Endothelial cell of umbilical vein (primary cell): ENCODE results near the gene NUAK1. TPM values are rescaled to one million over a fixed set of nuclear protein-coding genes. Genes with fewer than 3 reads are reported as not detected.

ENCODE experiments used
- BruUV-seq: library from RNA; stranded (reverse); fragments of 400-500 nt; replicated peaks from 2 replicates; lab custom pipeline; 2021; lab: Mats Ljungman, UMichigan
- CTCF ChIA-PET: fragments of 300-600, 350-600 bp; sonication (Branson Sonifier 250); formaldehyde crosslinking; loops from one replicate; lab custom pipeline; 2021; ENCODE audit warnings: antibody characterized with exemption, inconsistent platforms; lab: Charles Lee
- POLR2A ChIA-PET: fragments of 300-600, 350-600 bp; sonication (Branson Sonifier 250); formaldehyde crosslinking; loops from one replicate; lab custom pipeline; 2021; ENCODE audit warnings: antibody characterized with exemption, inconsistent platforms; lab: Charles Lee
- DNase-seq: peaks from one replicate; pipeline ENCODE4 v3.0.0-alpha.2; 2011; ENCODE audit warnings: low read depth, low spot score
- FAIRE-seq: peaks from 2 replicates; lab custom pipeline; 2011; peaks lifted over from hg19 to GRCh38; lab: Jason Lieb, UNC
- H2AFZ ChIP-seq: 2 replicates; pipeline ENCODE4 v1.6.0; 2012; ENCODE audit warnings: low read depth, low read length, control low read depth, inconsistent platforms
- H3K27ac ChIP-seq: 2 replicates; pipeline ENCODE4 v1.5.1; 2011; ENCODE audit warnings: low read depth, mild to moderate bottlenecking, control low read depth, low read length, moderate library complexity; ENCODE audit not compliant: insufficient read depth
- H3K27me3 ChIP-seq, 2 experiments: 2 replicates each; pipeline versions ENCODE4 v1.6.0 to v1.6.1; 2011; ENCODE audit warnings: low read length in 2 of 2, mixed read lengths in 1 of 2; ENCODE audit not compliant: control insufficient read depth in 2 of 2, insufficient read depth in 2 of 2
- H3K36me3 ChIP-seq, 2 experiments: 2 replicates in 1 of 2; 3 replicates in 1 of 2; pipeline ENCODE4 v1.5.1; 2011; ENCODE audit warnings: low read length in 2 of 2, mild to moderate bottlenecking in 1 of 2, moderate library complexity in 1 of 2; ENCODE audit not compliant: control insufficient read depth in 2 of 2, insufficient read depth in 2 of 2; ENCODE audit errors: extremely low read depth in 1 of 2
- H3K4me1 ChIP-seq: 3 replicates; pipeline ENCODE4 v1.5.1; 2011; ENCODE audit warnings: mild to moderate bottlenecking, low read length; ENCODE audit not compliant: control insufficient read depth, insufficient read depth; ENCODE audit errors: extremely low read depth
- H3K4me2 ChIP-seq: 2 replicates; pipeline ENCODE4 v1.6.1; 2011; ENCODE audit warnings: low read length, control low read depth, mixed read lengths; ENCODE audit not compliant: insufficient read depth
- H3K4me3 ChIP-seq, 3 experiments: fragments of 200-600 bp in 1 of 3; sonication (generic), shearing (Covaris generic) in 1 of 3; replicated peaks in 1 of 3; 2 replicates each; pipeline ENCODE4 v1.5.1; 2011 to 2016; ENCODE audit warnings: control low read depth in 3 of 3, low read length in 3 of 3, mild to moderate bottlenecking in 2 of 3, inconsistent platforms in 1 of 3, low read depth in 1 of 3, moderate library complexity in 1 of 3; ENCODE audit not compliant: insufficient read depth in 1 of 3
- H3K79me2 ChIP-seq: 2 replicates; pipeline ENCODE4 v1.6.0; 2012; ENCODE audit warnings: low read length, inconsistent platforms; ENCODE audit not compliant: control insufficient read depth, insufficient read depth
- H3K9ac ChIP-seq: replicated peaks from 2 replicates; pipeline ENCODE3; 2011; ENCODE audit warnings: low read length, control low read depth; ENCODE audit not compliant: insufficient read depth; ENCODE audit errors: extremely low read depth
- H3K9me1 ChIP-seq: replicated peaks from 3 replicates; pipeline ENCODE4 v1.6.0; 2011; ENCODE audit warnings: mild to moderate bottlenecking, low read length; ENCODE audit not compliant: control insufficient read depth, insufficient read depth; ENCODE audit errors: extremely low read depth
- H3K9me3 ChIP-seq: replicated peaks from 2 replicates; pipeline ENCODE4 v1.5.1; 2012; ENCODE audit warnings: low read length, inconsistent platforms; ENCODE audit not compliant: control insufficient read depth, insufficient read depth
- H4K20me1 ChIP-seq: replicated peaks from 2 replicates; pipeline ENCODE3; 2011; ENCODE audit warnings: mild to moderate bottlenecking, low read length; ENCODE audit not compliant: control insufficient read depth, insufficient read depth; ENCODE audit errors: extremely low read depth
- EZH2 ChIP-seq: IDR thresholded peaks from 2 replicates; pipeline ENCODE4 v1.6.1; 2012; ENCODE audit warnings: borderline replicate concordance, low read depth, mild to moderate bottlenecking, moderate library complexity, low read length, inconsistent platforms; ENCODE audit not compliant: severe bottlenecking
- FOS ChIP-seq: IDR thresholded peaks from 2 replicates; pipeline ENCODE4 v1.6.1; 2011; ENCODE audit warnings: mild to moderate bottlenecking, low read length, moderate library complexity, borderline replicate concordance; ENCODE audit not compliant: insufficient read depth
- GATA2 ChIP-seq: IDR thresholded peaks from 2 replicates; pipeline ENCODE4 v1.7.0; 2011; ENCODE audit warnings: low read depth, mild to moderate bottlenecking, moderate library complexity, mixed read lengths, low read length; ENCODE audit not compliant: insufficient read length, insufficient read depth
- JUN ChIP-seq: IDR thresholded peaks from 2 replicates; pipeline ENCODE4 v1.6.1; 2011; ENCODE audit warnings: borderline replicate concordance, low read depth; ENCODE audit not compliant: insufficient read length, insufficient read depth
- MYC ChIP-seq: IDR thresholded peaks from one replicate; pipeline ENCODE4 v1.6.1; 2011; ENCODE audit warnings: mild to moderate bottlenecking, low read depth, low read length
- POLR2A ChIP-seq: IDR thresholded peaks from 2 replicates; pipeline ENCODE4 v1.6.1; 2012; ENCODE audit warnings: low read depth, mild to moderate bottlenecking, control low read depth, low read length
- POLR2AphosphoS5 ChIP-seq: IDR thresholded peaks from 2 replicates; pipeline ENCODE4 v1.6.1; 2012; ENCODE audit warnings: low read depth, mild to moderate bottlenecking, control low read depth, low read length, moderate library complexity; ENCODE audit not compliant: insufficient read depth
- dilution Hi-C: fragments of 300-500 bp; cut with MboI; formaldehyde crosslinking; loops from one replicate; pipeline ENCODE4 v1.15.0; 2019; ENCODE audit warnings: low sequenced_read_pairs; ENCODE audit not compliant: extremely low pct_ligation_motif_present
- intact Hi-C: fragments of 100-400 bp; cut with micrococcal nuclease; formaldehyde crosslinking; loops from one replicate; pipeline ENCODE4 v1.10.0; 2022
- polyA plus RNA-seq, 4 experiments: library from polyadenylated mRNA; depleted of rRNA in 3 of 4; stranded (reverse) in 3 of 4; unstranded in 1 of 4; fragments of >200 nt; gene quantifications; 2 replicates each; pipeline versions ENCODE4 v1.2.1 to v1.2.3, GENCODE V29; 2011 to 2012; ENCODE audit warnings: missing spikeins in 1 of 4
- total RNA-seq: library from RNA; stranded (reverse); gene quantifications from 2 replicates; pipeline ENCODE4 v1.2.3, GENCODE V29; 2021
- TF ChIP-seq, protein P1 (sequence below): IDR thresholded peaks from 2 replicates; pipeline ENCODE4 v1.6.1; 2011; ENCODE audit not compliant: insufficient read depth, insufficient read length
- TF ChIP-seq, protein P2 (sequence below), 2 donors: IDR thresholded peaks; 1 replicate in 1 of 2; 2 replicates in 1 of 2; pipeline ENCODE4 v1.5.1; 2011; ENCODE audit warnings: low read length in 2 of 2, mild to moderate bottlenecking in 2 of 2, moderate library complexity in 2 of 2, control low read depth in 1 of 2, inconsistent platforms in 1 of 2, low read depth in 1 of 2; ENCODE audit not compliant: insufficient read depth in 1 of 2; ENCODE audit errors: extremely low read depth in 1 of 2

Gene NUAK1
- total and polyA plus RNA-seq, 2 donors (not counting 3 experiments of a cell fraction or from before 2014, with no cell fraction given): 34.2 to 39.7 TPM

DNA sequence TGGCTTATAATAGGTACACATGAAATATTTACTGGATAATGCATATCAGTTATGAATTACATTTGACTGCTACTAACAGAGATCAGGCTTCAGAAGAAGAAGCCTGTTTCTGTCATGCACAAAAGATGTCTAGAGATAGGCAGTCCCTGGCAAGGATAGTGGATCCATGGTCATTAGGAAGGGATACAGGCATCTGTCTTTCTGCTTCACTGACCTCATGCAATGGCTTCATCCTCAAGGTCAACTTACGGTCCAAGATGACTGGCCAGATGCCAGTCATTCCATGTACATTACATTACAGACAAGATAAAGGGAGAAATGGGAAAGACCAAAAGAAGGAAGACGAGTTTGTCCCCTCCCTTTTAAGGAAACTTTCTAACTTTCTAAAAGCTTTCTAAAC is 94.0 kb downstream of the NUAK1 start:
- H2AFZ ChIP-seq: no peak overlapping the region
- no peak overlapping the region for H3K4me3 ChIP-seq
- POLR2A ChIA-PET: no interaction called here
- dilution Hi-C loops (no loop called here), intact Hi-C loops (no loop called here)
- CTCF ChIA-PET: no interaction called here
- no peaks in the 10 kb centered on the region for H4K20me1 ChIP-seq
- H3K4me2 ChIP-seq: no peak overlapping the region
- H3K4me1 ChIP-seq: no peaks in the 10 kb centered on the region
- H3K79me2 ChIP-seq: no peaks in the 10 kb centered on the region
- H3K9me1 ChIP-seq: no peaks in the 10 kb centered on the region
- no TSS peak for BruUV-seq
- H3K27ac ChIP-seq: no peak overlapping the region
- FAIRE-seq: no peak
- no peaks in the 10 kb centered on the region for H3K36me3 ChIP-seq
- H3K27me3 ChIP-seq: no peaks in the 10 kb centered on the region
- H3K9me3 ChIP-seq: no peaks in the 10 kb centered on the region
- no peak for TF ChIP-seq GATA2
- no peak overlapping the region for H3K9ac ChIP-seq
- DNase-seq: no peak

DNA sequence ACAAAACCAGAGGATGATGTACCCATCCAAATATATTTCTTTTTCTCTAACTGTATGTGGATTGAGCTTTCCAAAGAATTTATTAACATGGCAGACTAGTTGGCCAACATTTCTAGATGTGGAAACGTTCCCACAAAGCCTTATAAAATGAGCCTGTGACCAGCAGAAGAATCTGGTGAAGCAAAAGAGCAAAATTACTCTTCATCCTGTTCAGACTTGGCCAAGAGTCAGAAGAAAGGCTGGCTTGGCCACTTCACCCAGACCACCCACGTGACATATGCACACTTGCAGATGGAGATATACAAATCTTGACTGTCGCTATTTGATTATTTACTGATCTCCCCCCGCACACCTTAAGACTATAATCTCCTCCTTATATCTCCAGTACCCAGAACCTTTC is 96.7 kb downstream of the NUAK1 start:
- POLR2A ChIA-PET: no interaction called here
- H3K79me2 ChIP-seq: no peaks in the 10 kb centered on the region
- no peaks in the 10 kb centered on the region for H4K20me1 ChIP-seq
- intact Hi-C loops (no loop called here), dilution Hi-C loops (no loop called here)
- H3K4me2 ChIP-seq: no peak overlapping the region
- no peaks in the 10 kb centered on the region for H3K36me3 ChIP-seq
- H3K4me1 ChIP-seq: no peaks in the 10 kb centered on the region
- H3K9me3 ChIP-seq: no peaks in the 10 kb centered on the region
- TF ChIP-seq POLR2AphosphoS5: no peak
- no peak for TF ChIP-seq FOS
- TF ChIP-seq, protein P1, sequence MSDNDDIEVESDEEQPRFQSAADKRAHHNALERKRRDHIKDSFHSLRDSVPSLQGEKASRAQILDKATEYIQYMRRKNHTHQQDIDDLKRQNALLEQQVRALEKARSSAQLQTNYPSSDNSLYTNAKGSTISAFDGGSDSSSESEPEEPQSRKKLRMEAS: no peak
- no peak for TF ChIP-seq POLR2A
- TF ChIP-seq, protein P2, sequence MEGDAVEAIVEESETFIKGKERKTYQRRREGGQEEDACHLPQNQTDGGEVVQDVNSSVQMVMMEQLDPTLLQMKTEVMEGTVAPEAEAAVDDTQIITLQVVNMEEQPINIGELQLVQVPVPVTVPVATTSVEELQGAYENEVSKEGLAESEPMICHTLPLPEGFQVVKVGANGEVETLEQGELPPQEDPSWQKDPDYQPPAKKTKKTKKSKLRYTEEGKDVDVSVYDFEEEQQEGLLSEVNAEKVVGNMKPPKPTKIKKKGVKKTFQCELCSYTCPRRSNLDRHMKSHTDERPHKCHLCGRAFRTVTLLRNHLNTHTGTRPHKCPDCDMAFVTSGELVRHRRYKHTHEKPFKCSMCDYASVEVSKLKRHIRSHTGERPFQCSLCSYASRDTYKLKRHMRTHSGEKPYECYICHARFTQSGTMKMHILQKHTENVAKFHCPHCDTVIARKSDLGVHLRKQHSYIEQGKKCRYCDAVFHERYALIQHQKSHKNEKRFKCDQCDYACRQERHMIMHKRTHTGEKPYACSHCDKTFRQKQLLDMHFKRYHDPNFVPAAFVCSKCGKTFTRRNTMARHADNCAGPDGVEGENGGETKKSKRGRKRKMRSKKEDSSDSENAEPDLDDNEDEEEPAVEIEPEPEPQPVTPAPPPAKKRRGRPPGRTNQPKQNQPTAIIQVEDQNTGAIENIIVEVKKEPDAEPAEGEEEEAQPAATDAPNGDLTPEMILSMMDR (IDR thresholded peaks at IDR 0.05; ENCODE audit: extremely low read depth in 1 of 2, insufficient read depth in 1 of 2, low read depth in 1 of 2, low read length in 2 of 2): no peak
- no peak for TF ChIP-seq MYC
- no peak for TF ChIP-seq JUN
- no peak for TF ChIP-seq GATA2
- no peak for TF ChIP-seq EZH2
- H2AFZ ChIP-seq: no peak overlapping the region
- FAIRE-seq: no peak
- no TSS peak for BruUV-seq
- no peak for DNase-seq
- no peak overlapping the region for H3K4me3 ChIP-seq
- H3K27ac ChIP-seq: no peak overlapping the region
- H3K9ac ChIP-seq: no peak overlapping the region
- CTCF ChIA-PET: no interaction called here
- no peaks in the 10 kb centered on the region for H3K27me3 ChIP-seq
- no peaks in the 10 kb centered on the region for H3K9me1 ChIP-seq
